Spleen (tissue), 7 donors: Measurements from ENCODE around the gene SLC41A3.

Experiments used
- CTCF ChIP-seq, 11 experiments: fragments of 200-600 bp in 7 of 11; fragments of 450-650 bp in 4 of 11; sonication (generic) in 4 of 11; IDR thresholded peaks in 8 of 11; conservative IDR thresholded peaks in 3 of 11; 1 replicate in 7 of 11; 2 replicates in 4 of 11; pipeline versions ENCODE4 v1.4.0 to v1.8.0; 2016 to 2021; ENCODE audit warnings: antibody characterized with exemption in 11 of 11, inconsistent platforms in 4 of 11, mild to moderate bottlenecking in 1 of 11
- POLR2AphosphoS5 ChIP-seq, 3 donors: sonication (generic); formaldehyde crosslinking; IDR thresholded peaks; one replicate each; pipeline ENCODE4 v1.5.1; 2017; ENCODE audit warnings: antibody characterized with exemption in 3 of 3
- donor health status: DM: no; HTN: no; CAD: no; lungs with moderate emphysema.
- donor health status: DM: no; HTN: no; CAD: no.
- donor health status: DM: no; HTN: no; CAD: no.

- TF ChIP-seq POLR2AphosphoS5 (IDR thresholded peaks at IDR 0.05) (no peak), CTCF (IDR thresholded peaks at IDR 0.05 in 8 of 11, conservative IDR thresholded peaks at IDR 0.05 in 3 of 11) (no peak)
Measured at GRCh38 chr3:126051741-126052140, 32.2 kb downstream of the SLC41A3 start.
